HEK293 (cell line): ENCODE data around the gene PAF1.
A peak's percentile ranks its signal among the peaks of the same experiment; 100 is the strongest.

ENCODE experiments used
- CTCF ChIA-PET: fragments of 350-600 bp; formaldehyde crosslinking; extraction: SDS; loops from one replicate; lab custom pipeline; 2021; ENCODE audit warnings: antibody characterized with exemption; lab: Yijun Ruan, JAX
- POLR2A ChIA-PET: fragments of 300-600 bp; formaldehyde crosslinking; extraction: SDS; loops from one replicate; lab custom pipeline; 2020; ENCODE audit warnings: antibody characterized with exemption, inconsistent platforms; lab: Yijun Ruan, JAX
- H3K27ac ChIP-seq: fragments of 200-500 bp; sonication (Bioruptor generic); 2 replicates; pipeline ENCODE4 v1.5.1; 2014; ENCODE audit warnings: low read depth, low read length, control low read depth, inconsistent platforms; ENCODE audit errors: extremely low read depth
- H3K36me3 ChIP-seq, 2 experiments: fragments of 200-500 bp in 1 of 2; sonication (Bioruptor generic) in 1 of 2; 1 replicate in 1 of 2; 2 replicates in 1 of 2; pipeline ENCODE4 v1.5.1; 2014 to 2017; ENCODE audit warnings: inconsistent platforms in 2 of 2, low read length in 2 of 2; ENCODE audit not compliant: control insufficient read depth in 2 of 2, insufficient read depth in 1 of 2
- H3K4me1 ChIP-seq: fragments of 200-500 bp; sonication (Bioruptor generic); 2 replicates; pipeline ENCODE4 v1.5.1; 2014; ENCODE audit warnings: mild to moderate bottlenecking, low read length, inconsistent platforms; ENCODE audit not compliant: control insufficient read depth, insufficient read depth
- H3K4me3 ChIP-seq: 2 replicates; pipeline ENCODE4 v1.5.1; 2011; ENCODE audit warnings: low read depth, mild to moderate bottlenecking, control low read depth, low read length, moderate library complexity
- H3K9me3 ChIP-seq: fragments of 200-500 bp; sonication (Bioruptor generic); 2 replicates; pipeline ENCODE4 v1.5.1; 2014; ENCODE audit warnings: low read depth, low read length, inconsistent platforms; ENCODE audit not compliant: control insufficient read depth, insufficient read depth
- BCL11A ChIP-seq: fragments of 450-650 bp; formaldehyde crosslinking; IDR thresholded peaks from 2 replicates; pipeline ENCODE4 v1.5.1; 2016; ENCODE audit warnings: low read depth, missing biosample characterization, missing genetic modification characterization
- BCL6B ChIP-seq: fragments of 450-650 bp; formaldehyde crosslinking; IDR thresholded peaks from 2 replicates; pipeline ENCODE4 v1.5.1; 2017; ENCODE audit warnings: missing biosample characterization, missing genetic modification characterization
- HOXC10 ChIP-seq: sonication (generic); formaldehyde crosslinking; IDR thresholded peaks from 2 replicates; pipeline ENCODE4 v1.8.1; 2023; ENCODE audit warnings: mild to moderate bottlenecking, missing genetic modification reagents
- OSR2 ChIP-seq: fragments of 450-650 bp; formaldehyde crosslinking; IDR thresholded peaks from 2 replicates; pipeline ENCODE4 v1.5.1; 2016; ENCODE audit warnings: missing biosample characterization, missing genetic modification characterization
- PRDM10 ChIP-seq: fragments of 450-650 bp; formaldehyde crosslinking; IDR thresholded peaks from 2 replicates; pipeline ENCODE4 v1.5.1; 2016; ENCODE audit warnings: missing biosample characterization, missing genetic modification characterization
- ZBTB48 ChIP-seq: fragments of 450-650 bp; formaldehyde crosslinking; IDR thresholded peaks from 2 replicates; pipeline ENCODE4 v1.5.1; 2016; ENCODE audit warnings: missing biosample characterization, missing genetic modification characterization
- ZEB2 ChIP-seq: fragments of 450-650 bp; formaldehyde crosslinking; IDR thresholded peaks from 2 replicates; pipeline ENCODE4 v1.5.1; 2016; ENCODE audit warnings: missing biosample characterization, missing genetic modification characterization
- ZFP69B ChIP-seq: fragments of 450-650 bp; formaldehyde crosslinking; IDR thresholded peaks from 2 replicates; pipeline ENCODE4 v1.5.1; 2016; ENCODE audit warnings: missing biosample characterization, missing genetic modification characterization
- ZIC2 ChIP-seq: fragments of 450-650 bp; formaldehyde crosslinking; IDR thresholded peaks from 2 replicates; pipeline ENCODE4 v1.5.1; 2016; ENCODE audit warnings: missing biosample characterization, missing genetic modification characterization
- ZNF16 ChIP-seq: fragments of 450-650 bp; formaldehyde crosslinking; IDR thresholded peaks from 2 replicates; pipeline ENCODE4 v1.5.1; 2016; ENCODE audit warnings: low read depth, missing biosample characterization, missing genetic modification characterization
- ZNF221 ChIP-seq: fragments of 450-650 bp; formaldehyde crosslinking; IDR thresholded peaks from 2 replicates; pipeline ENCODE4 v1.5.1; 2017; ENCODE audit warnings: missing biosample characterization, missing genetic modification characterization, borderline replicate concordance
- ZNF248 ChIP-seq: fragments of 450-650 bp; formaldehyde crosslinking; IDR thresholded peaks from 2 replicates; pipeline ENCODE4 v1.5.1; 2017; ENCODE audit warnings: missing biosample characterization, missing genetic modification characterization
- ZNF280C ChIP-seq: fragments of 450-650 bp; formaldehyde crosslinking; IDR thresholded peaks from 2 replicates; pipeline ENCODE4 v1.5.1; 2016; ENCODE audit warnings: missing biosample characterization, missing genetic modification characterization
- ZNF280D ChIP-seq: fragments of 450-650 bp; formaldehyde crosslinking; IDR thresholded peaks from 2 replicates; pipeline ENCODE4 v1.5.1; 2016; ENCODE audit warnings: missing biosample characterization, missing genetic modification characterization
- ZNF311 ChIP-seq: fragments of 450-650 bp; formaldehyde crosslinking; IDR thresholded peaks from 2 replicates; pipeline ENCODE4 v1.5.1; 2017; ENCODE audit warnings: missing biosample characterization, missing genetic modification characterization, borderline replicate concordance
- ZNF350 ChIP-seq: fragments of 450-650 bp; formaldehyde crosslinking; IDR thresholded peaks from 2 replicates; pipeline ENCODE4 v1.5.0; 2017; ENCODE audit warnings: missing biosample characterization, mild to moderate bottlenecking, missing genetic modification characterization
- ZNF514 ChIP-seq: fragments of 450-650 bp; formaldehyde crosslinking; IDR thresholded peaks from 2 replicates; pipeline ENCODE4 v1.5.1; 2016; ENCODE audit warnings: missing biosample characterization, missing genetic modification characterization
- ZNF549 ChIP-seq: fragments of 450-650 bp; IDR thresholded peaks from 2 replicates; pipeline ENCODE4 v1.5.1; 2018; ENCODE audit warnings: missing biosample characterization, missing genetic modification characterization, mild to moderate bottlenecking, inconsistent platforms, moderate library complexity
- ZNF600 ChIP-seq: fragments of 450-650 bp; formaldehyde crosslinking; IDR thresholded peaks from 2 replicates; pipeline ENCODE4 v1.5.1; 2016; ENCODE audit warnings: missing biosample characterization, missing genetic modification characterization
- ZNF670 ChIP-seq: fragments of 450-650 bp; formaldehyde crosslinking; IDR thresholded peaks from 2 replicates; pipeline ENCODE4 v1.5.1; 2016; ENCODE audit warnings: missing biosample characterization, missing genetic modification characterization, low read depth
- ZNF692 ChIP-seq: fragments of 450-650 bp; formaldehyde crosslinking; IDR thresholded peaks from 2 replicates; pipeline ENCODE4 v1.5.1; 2016; ENCODE audit warnings: missing biosample characterization, missing genetic modification characterization
- ZNF791 ChIP-seq: fragments of 450-650 bp; formaldehyde crosslinking; IDR thresholded peaks from 2 replicates; pipeline ENCODE4 v1.5.1; 2016; ENCODE audit warnings: missing biosample characterization, missing genetic modification characterization
- ZSCAN16 ChIP-seq: fragments of 450-650 bp; formaldehyde crosslinking; IDR thresholded peaks from 2 replicates; pipeline ENCODE4 v1.5.1; 2016; ENCODE audit warnings: missing biosample characterization, missing genetic modification characterization
- ZSCAN30 ChIP-seq: fragments of 450-650 bp; IDR thresholded peaks from 2 replicates; pipeline ENCODE4 v1.5.1; 2018; ENCODE audit warnings: missing biosample characterization, mild to moderate bottlenecking, missing genetic modification characterization, moderate library complexity

PAF1 gene

GRCh38 chr19:39405958-39406655 is 15.2 kb upstream of the PAF1 start (continued):
- TF ChIP-seq PRDM10 (tag by site-specific recombination), result peak; percentile 8
- no peak for TF ChIP-seq ZSCAN30 (tag by site-specific recombination)
- peak; percentile 42; the same call in 1 of the 2 replicates for TF ChIP-seq ZFP69B (tag by site-specific recombination)
- no peak for TF ChIP-seq ZSCAN16 (tag by site-specific recombination)
- TF ChIP-seq ZNF350 (tag by site-specific recombination), result no peak
- no peak for TF ChIP-seq ZNF248 (tag by site-specific recombination)
- TF ChIP-seq ZBTB48 (tag by site-specific recombination), result peak; percentile 84
- TF ChIP-seq ZNF791, result peak; percentile 82; the same call in 1 of the 2 replicates
- TF ChIP-seq ZNF514 (tag by site-specific recombination), result 0 out of 2 replicates have a peak, but pooled peaks have one; percentile 9
- TF ChIP-seq ZEB2, result no peak; the same call in 1 of the 2 replicates
- peak; percentile 84; the same call in 1 of the 2 replicates for TF ChIP-seq ZNF311 (tag by site-specific recombination)
- TF ChIP-seq BCL6B, result 0 out of 2 replicates have a peak, but pooled peaks have one; percentile 18
- TF ChIP-seq HOXC10 (CRISPR knock-in tag), result no peak
- TF ChIP-seq BCL11A (tag by site-specific recombination), result no peak
- no peak for TF ChIP-seq ZNF280C
- no peak for TF ChIP-seq ZNF600
- no peak for TF ChIP-seq ZNF549 (tag by site-specific recombination)

GRCh38 chr19:39405261-39405957 is 14.5 kb upstream of the PAF1 start:
- ChIA-PET CTCF (interaction anchor here (0.6 to 4.6 kb wide), 3 partner anchors 7 to 78 kb away, joined by 7 to 41 read pairs (median 10); partner anchors contain the start of genes MED29 and PAF1), POLR2A (interaction anchor here (0.7 to 11.2 kb wide), 8 partner anchors 7 to 599 kb away, joined by 3 to 175 read pairs (median 5); partner anchors contain the start of genes MED29, PAF1 and RPS16)
- Histone ChIP-seq H3K4me1 (peaks cover 53% of the 10 kb centered on the region), H3K27ac (no peak overlapping the region), H3K36me3 (peaks cover 0 to 3% of the 10 kb centered on the region in 2 experiments; a peak in 1 of 3 replicates), H3K4me3 (no peak overlapping the region), H3K9me3 (no peaks in the 10 kb centered on the region)
- TF ChIP-seq ZNF280D (tag by site-specific recombination) (no peak), ZIC2 (no peak), OSR2 (no peak), ZNF221 (tag by site-specific recombination) (no peak), ZNF692 (tag by site-specific recombination) (no peak), ZNF16 (tag by site-specific recombination) (no peak), ZNF670 (tag by site-specific recombination) (no peak)
